Measurements from ENCODE around the gene GRIA3. TPM values are rescaled to one million over a fixed set of nuclear protein-coding genes. Genes with fewer than 3 reads are reported as not detected.

Gene GRIA3
- total and polyA plus RNA-seq, 10 of the 15 experiments (the other 5 are each of a cell fraction or from before 2014, with no cell fraction given), result 0.45 to 4.3 (median 2.2) TPM

GRCh38 chrX:123408821-123409737 lies 225.0 kb downstream of the GRIA3 start:
- Histone ChIP-seq H2AFZ (ENCODE audit: control insufficient read depth, low read depth, low read length) (peak overlapping the region; percentile 20; the same call in 1 of the 2 replicates), H3K27me3 (replicated peaks in 1 of 2; ENCODE audit: control insufficient read depth in 2 of 2, insufficient read depth in 2 of 2, low read length in 1 of 2) (no peaks in the 10 kb centered on the region), H3K4me3 (no peak overlapping the region; the same call in 1 of the 2 replicates), H3K9ac (ENCODE audit: control insufficient read depth, insufficient read depth, low read length) (peak overlapping the region; percentile 38; the same call in 1 of the 2 replicates), H3K4me1 (ENCODE audit: control insufficient read depth, insufficient read depth, low read length) (peaks cover 16% of the 10 kb centered on the region), H4K20me1 (ENCODE audit: control insufficient read depth, insufficient read depth) (no peaks in the 10 kb centered on the region), H3K79me2 (ENCODE audit: control insufficient read depth, insufficient read depth, low read length) (no peaks in the 10 kb centered on the region), H3K36me3 (ENCODE audit: control insufficient read depth in 2 of 2, insufficient read depth in 2 of 2, low read length in 1 of 2) (no peaks in the 10 kb centered on the region), H3K9me3 (replicated peaks; ENCODE audit: control insufficient read depth, insufficient read depth, low read length) (no peaks in the 10 kb centered on the region; the same call in 2 of the 3 replicates), H3K4me2 (ENCODE audit: control insufficient read depth, insufficient read depth) (peak overlapping the region; percentile 38; the same call in 1 of the 2 replicates), H3K27ac (ENCODE audit: control insufficient read depth, insufficient read depth) (peak overlapping the region; percentile 86)
- POLR2A ChIA-PET, result interaction anchor here (0.6 to 8.4 kb wide), 5 partner anchors 10 to 422 kb away, joined by 3 to 82 read pairs (median 3); no protein-coding TSS in a partner anchor
- RAD21 ChIA-PET (ENCODE audit: unreplicated experiment), result interaction anchor here (0.7 to 8.0 kb wide), 14 partner anchors 13 to 185 kb away, joined by 3 to 145 read pairs (median 4); no protein-coding TSS in a partner anchor
- intact Hi-C loops (cut with micrococcal nuclease; ENCODE audit: unreplicated experiment) (loop anchor here (1.0 to 10.0 kb wide), 3 partner anchors 51 to 1134 kb away; no protein-coding TSS in a partner anchor), in situ Hi-C loops (cut with MboI) (no loop called here)
- SMC1A ChIA-PET (ENCODE audit: uncharacterized antibody, unreplicated experiment), result interaction anchor here (0.6 to 13.8 kb wide), 17 partner anchors 10 to 235 kb away, joined by 3 to 208 read pairs (median 4); no protein-coding TSS in a partner anchor
- peak; percentile 77 for ATAC-seq
- 73% methylated on average over 1 of the region's 1 CpG for WGBS (ENCODE audit: insufficient coverage, insufficient replicate concordance, low lambda C conversion rate, missing lambda C conversion rate)
- BruUV-seq (replicated peaks), result no TSS peak
- DNase-seq (ENCODE audit: low read depth, low spot score), result peak; percentile 57
- FAIRE-seq, result no peak
- CTCF ChIA-PET, result interaction anchor here (0.6 to 11.1 kb wide), 12 partner anchors 11 to 1647 kb away, joined by 3 to 115 read pairs (median 5); no protein-coding TSS in a partner anchor
- TF ChIP-seq FOXK2 (IDR thresholded peaks at IDR 0.05) (no peak), DPF2 (IDR thresholded peaks at IDR 0.05) (0 out of 2 replicates have a peak, but pooled peaks have one; percentile 38), ZNF274 (IDR thresholded peaks at IDR 0.05; ENCODE audit: insufficient read depth, insufficient read length) (no peak), NR2C2 (IDR thresholded peaks at IDR 0.05; ENCODE audit: borderline replicate concordance, control insufficient read depth, insufficient read length, low read depth) (no peak), JUNB (IDR thresholded peaks at IDR 0.05) (peak; percentile 73), EED (IDR thresholded peaks at IDR 0.05; ENCODE audit: low read depth) (peak; percentile 42; the same call in 1 of the 2 replicates), MXI1 (IDR thresholded peaks at IDR 0.05; ENCODE audit: low read depth, low read length) (no peak), ZBTB4 (CRISPR knock-in tag; IDR thresholded peaks at IDR 0.05) (no peak), ZNF24 (IDR thresholded peaks at IDR 0.05) (peak; percentile 7; the same call in 1 of the 2 replicates), BCL3 (IDR thresholded peaks at IDR 0.05; ENCODE audit: borderline replicate concordance, insufficient read depth, low read depth, low read length, poor library complexity, severe bottlenecking) (no peak), EZH2 (IDR thresholded peaks at IDR 0.05; ENCODE audit: borderline replicate concordance, control insufficient read depth, low read depth, low read length) (no peak), TCF3 (IDR thresholded peaks at IDR 0.05; ENCODE audit: borderline replicate concordance, insufficient read depth, low read depth, low read length) (no peak), SPI1 (IDR thresholded peaks at IDR 0.05; ENCODE audit: borderline replicate concordance, insufficient read depth, low read depth, low read length) (no peak), FOS (IDR thresholded peaks at IDR 0.05; ENCODE audit: borderline replicate concordance, extremely low read depth, insufficient read length) (no peak), IRF3 (IDR thresholded peaks at IDR 0.05) (no peak), TCF12 (IDR thresholded peaks at IDR 0.05; ENCODE audit: low read depth, low read length) (no peak), NR2F1 (conservative IDR thresholded peaks at IDR 0.05) (no peak)
